ENCODE data around the gene PIGC.
"Not testable (repeated sequence)": the region's sequence is repeated elsewhere in the genome, so short reads cannot be mapped to it uniquely, and the experiment has no call there.

PIGC gene

DNA sequence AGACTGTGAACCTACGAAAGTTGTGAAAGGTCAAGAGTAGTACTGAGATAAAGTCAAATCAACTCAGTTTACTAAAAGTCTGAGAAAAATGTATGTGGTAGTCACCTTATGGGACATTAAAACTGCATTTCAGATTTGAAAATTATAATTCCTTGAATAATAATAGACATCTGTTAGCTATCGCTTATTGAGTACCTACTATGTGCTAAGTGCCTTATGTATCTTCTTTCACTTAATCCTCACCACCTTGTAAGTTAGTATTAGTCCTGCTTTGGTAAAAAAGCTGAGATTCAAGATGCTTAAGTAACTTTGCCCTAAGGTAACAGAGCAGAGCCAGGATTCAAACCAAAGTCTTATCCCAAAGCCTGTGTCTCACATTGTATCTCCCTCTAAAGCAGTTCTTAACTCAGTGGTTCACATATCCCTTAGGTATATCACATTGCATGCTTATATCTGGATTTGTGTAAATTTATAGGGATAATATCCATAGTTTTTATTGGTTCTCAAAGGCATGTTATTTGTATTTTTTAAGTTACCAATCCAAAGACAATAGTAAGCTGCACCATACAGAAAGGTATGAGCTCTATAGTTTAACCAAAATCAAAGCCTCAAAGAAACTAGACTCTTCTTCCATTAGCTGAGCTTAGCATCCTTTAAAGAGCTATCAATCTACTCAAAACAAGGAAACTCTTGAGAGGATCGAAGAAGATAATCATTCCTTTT lies 865 bp downstream of the PIGC start:
- H3K4me3 ChIP-seq (ENCODE audit: low read length): peak overlapping the region; percentile 86
- H3K36me3 ChIP-seq (ENCODE audit: insufficient read depth, low read length): peaks cover 14% of the 10 kb centered on the region
- H2AFZ ChIP-seq (ENCODE audit: low read depth, low read length): peak overlapping the region; percentile 70
- no peaks in the 10 kb centered on the region for H3K27me3 ChIP-seq (ENCODE audit: insufficient read depth, low read length)
- H3K9me3 ChIP-seq (ENCODE audit: low read length): no peaks in the 10 kb centered on the region
- peaks cover 7% of the 10 kb centered on the region for H3K4me1 ChIP-seq (ENCODE audit: insufficient read depth, low read length)

DNA sequence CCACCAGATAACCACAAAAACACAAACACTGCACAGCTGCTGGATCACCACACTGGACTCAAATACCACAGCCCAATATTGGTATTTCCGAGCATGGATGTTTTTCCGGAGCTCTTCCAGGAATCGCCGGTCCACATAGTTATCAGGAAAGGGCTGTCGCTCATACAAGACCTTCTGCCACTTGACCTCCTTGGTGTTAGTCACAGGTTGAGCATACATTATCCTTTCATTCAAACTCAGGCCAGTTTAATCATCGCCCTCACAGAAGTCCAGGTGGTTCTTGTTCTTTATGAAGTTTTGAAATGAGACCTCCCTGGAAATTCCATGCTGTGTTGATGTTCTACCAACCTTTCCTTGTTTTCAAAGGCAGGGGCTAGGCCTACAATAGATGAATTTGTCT lies 1.5 kb downstream of the PIGC start:
- Histone ChIP-seq H3K4me3 (ENCODE audit: low read length) (peak overlapping the region; percentile 86), H3K36me3 (ENCODE audit: insufficient read depth, low read length) (peaks cover 14% of the 10 kb centered on the region), H3K27me3 (ENCODE audit: insufficient read depth, low read length) (no peaks in the 10 kb centered on the region), H2AFZ (ENCODE audit: low read depth, low read length) (no peak overlapping the region), H3K4me1 (ENCODE audit: insufficient read depth, low read length) (peaks cover 7% of the 10 kb centered on the region), H3K9me3 (ENCODE audit: low read length) (no peaks in the 10 kb centered on the region)

DNA sequence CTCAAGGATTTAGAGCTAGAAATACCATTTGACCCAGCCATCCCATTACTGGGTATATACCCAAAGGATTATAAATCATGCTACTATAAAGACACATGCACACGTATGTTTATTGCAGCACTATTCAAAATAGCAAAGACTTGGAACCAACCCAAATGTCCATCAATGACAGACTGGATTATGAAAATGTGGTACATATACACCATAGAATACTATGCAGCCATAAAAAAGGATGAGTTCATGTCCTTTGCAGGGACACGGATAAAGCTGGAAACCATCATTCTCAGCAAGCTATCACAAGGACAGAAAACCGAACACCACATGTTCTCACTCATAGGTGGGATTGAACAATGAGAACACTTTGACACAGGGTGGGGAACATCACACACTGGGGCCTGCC lies 6.7 kb downstream of the PIGC start:
- not testable (repeated sequence) for H3K36me3 ChIP-seq (ENCODE audit: insufficient read depth, low read length); H3K4me3 ChIP-seq (ENCODE audit: low read length); H3K27me3 ChIP-seq (ENCODE audit: insufficient read depth, low read length); H2AFZ ChIP-seq (ENCODE audit: low read depth, low read length); H3K9me3 ChIP-seq (ENCODE audit: low read length); H3K4me1 ChIP-seq (ENCODE audit: insufficient read depth, low read length)

DNA sequence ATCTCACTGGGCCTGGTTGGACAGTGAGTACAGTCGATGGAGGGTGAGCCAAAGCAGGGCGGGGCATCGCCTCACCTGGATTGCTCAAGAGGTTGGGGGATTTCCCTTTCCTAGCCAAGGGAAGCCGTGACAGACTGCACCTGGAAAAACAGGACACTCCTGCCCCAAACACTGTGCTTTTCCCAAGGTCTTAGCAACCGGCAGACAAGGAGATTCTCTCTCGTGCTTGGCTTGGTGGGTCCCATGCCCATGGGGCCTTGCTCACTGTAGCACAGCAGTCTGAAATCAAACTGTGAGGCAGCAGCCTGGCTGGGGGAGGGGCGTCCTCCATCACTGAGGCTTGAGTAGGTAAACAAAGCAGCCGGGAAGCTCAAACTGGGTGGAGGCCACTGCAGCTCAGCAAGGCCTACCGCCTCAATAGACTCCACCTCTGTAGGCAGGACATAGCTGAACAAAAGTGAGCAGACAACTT lies 12.1 kb downstream of the PIGC start:
- no peak overlapping the region for H2AFZ ChIP-seq (ENCODE audit: low read depth, low read length)
- no peaks in the 10 kb centered on the region for H3K36me3 ChIP-seq (ENCODE audit: insufficient read depth, low read length)
- H3K4me1 ChIP-seq (ENCODE audit: insufficient read depth, low read length): no peaks in the 10 kb centered on the region
- H3K9me3 ChIP-seq (ENCODE audit: low read length): peaks cover 2% of the 10 kb centered on the region
- no peaks in the 10 kb centered on the region for H3K27me3 ChIP-seq (ENCODE audit: insufficient read depth, low read length)
- no peak overlapping the region for H3K4me3 ChIP-seq (ENCODE audit: low read length)

DNA sequence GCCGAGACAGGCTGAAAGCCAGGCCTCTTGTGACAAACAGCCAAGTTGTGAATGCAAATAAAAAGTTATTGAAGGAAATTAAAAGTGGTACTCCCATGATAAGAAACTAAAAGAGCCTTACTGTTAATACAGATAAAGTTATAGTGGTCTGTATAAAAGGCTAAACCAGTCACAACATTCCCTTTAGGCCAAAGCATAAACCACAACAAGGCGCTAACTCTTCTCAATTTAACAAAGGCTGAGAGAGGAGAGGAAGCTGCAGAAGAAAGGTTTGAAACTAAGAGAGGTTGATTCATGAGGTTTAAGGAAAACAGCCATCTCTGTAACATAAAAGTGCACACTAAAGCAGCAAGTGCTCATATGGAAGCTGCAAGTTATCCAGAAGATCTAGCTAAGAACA lies 12.7 kb downstream of the PIGC start:
- H2AFZ ChIP-seq (ENCODE audit: low read depth, low read length): no peak overlapping the region
- no peaks in the 10 kb centered on the region for H3K36me3 ChIP-seq (ENCODE audit: insufficient read depth, low read length)
- H3K4me1 ChIP-seq (ENCODE audit: insufficient read depth, low read length): no peaks in the 10 kb centered on the region
- H3K4me3 ChIP-seq (ENCODE audit: low read length): no peak overlapping the region
- peaks cover 2% of the 10 kb centered on the region for H3K9me3 ChIP-seq (ENCODE audit: low read length)
- H3K27me3 ChIP-seq (ENCODE audit: insufficient read depth, low read length): no peaks in the 10 kb centered on the region

DNA sequence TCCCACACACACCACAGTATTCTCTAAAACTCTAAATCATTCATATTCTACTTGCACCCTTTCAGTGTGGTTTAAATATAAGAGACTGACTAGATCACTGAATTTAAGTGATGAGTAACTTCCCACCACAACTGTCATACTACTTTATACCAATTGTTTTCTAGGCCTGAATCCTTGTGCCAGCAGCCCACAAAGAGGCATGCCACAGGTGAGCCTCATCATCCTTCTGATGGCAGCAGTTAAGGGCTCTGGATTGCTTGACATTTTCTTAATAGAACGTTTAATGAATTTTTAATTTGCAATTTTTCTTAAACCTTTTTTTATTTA lies 13.8 kb downstream of the PIGC start:
- no peaks in the 10 kb centered on the region for H3K4me1 ChIP-seq (ENCODE audit: insufficient read depth, low read length)
- no peaks in the 10 kb centered on the region for H3K36me3 ChIP-seq (ENCODE audit: insufficient read depth, low read length)
- no peaks in the 10 kb centered on the region for H3K27me3 ChIP-seq (ENCODE audit: insufficient read depth, low read length)
- peaks cover 2% of the 10 kb centered on the region for H3K9me3 ChIP-seq (ENCODE audit: low read length)
- H3K4me3 ChIP-seq (ENCODE audit: low read length): no peak overlapping the region
- no peak overlapping the region for H2AFZ ChIP-seq (ENCODE audit: low read depth, low read length)

DNA sequence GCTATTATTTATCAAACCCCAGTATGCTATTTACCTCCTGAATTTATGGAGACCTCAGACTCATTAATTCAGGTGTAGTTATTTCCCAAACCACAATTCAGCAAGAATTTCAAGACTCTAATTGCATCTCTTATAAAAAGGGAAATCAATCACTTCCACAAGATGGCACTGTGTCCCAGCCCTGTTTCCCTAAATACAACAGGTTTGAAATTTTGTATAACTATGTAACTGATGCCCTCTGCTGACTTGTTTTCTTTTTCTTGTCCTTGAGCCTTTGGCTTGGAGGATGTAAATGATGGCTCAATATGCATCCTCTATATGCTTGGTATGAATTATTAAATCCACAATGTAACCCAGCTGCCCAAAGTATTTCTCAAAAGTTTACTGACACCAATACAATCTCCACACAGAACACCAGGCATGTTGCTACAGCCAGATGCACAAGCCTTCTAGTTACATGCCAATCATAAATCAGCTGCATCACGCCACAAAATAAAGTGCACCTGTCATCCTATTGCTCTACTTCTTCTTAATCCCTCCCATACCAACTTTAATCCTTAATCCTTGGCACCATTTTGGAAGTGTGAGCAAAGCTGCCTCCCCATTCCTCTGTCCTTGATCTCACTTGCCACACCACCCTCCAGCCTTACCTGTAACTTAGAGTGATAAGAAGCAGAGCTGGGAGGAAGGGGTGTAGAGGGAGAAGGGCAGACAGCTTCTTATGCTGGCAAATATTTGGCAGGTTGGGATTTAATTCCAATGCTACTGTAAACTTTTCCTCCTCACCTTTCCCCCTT lies 14.3 kb downstream of the PIGC start:
- H3K27me3 ChIP-seq (ENCODE audit: insufficient read depth, low read length): no peaks in the 10 kb centered on the region
- peaks cover 2% of the 10 kb centered on the region for H3K9me3 ChIP-seq (ENCODE audit: low read length)
- H3K36me3 ChIP-seq (ENCODE audit: insufficient read depth, low read length): no peaks in the 10 kb centered on the region
- no peak overlapping the region for H3K4me3 ChIP-seq (ENCODE audit: low read length)
- H3K4me1 ChIP-seq (ENCODE audit: insufficient read depth, low read length): no peaks in the 10 kb centered on the region
- no peak overlapping the region for H2AFZ ChIP-seq (ENCODE audit: low read depth, low read length)

DNA sequence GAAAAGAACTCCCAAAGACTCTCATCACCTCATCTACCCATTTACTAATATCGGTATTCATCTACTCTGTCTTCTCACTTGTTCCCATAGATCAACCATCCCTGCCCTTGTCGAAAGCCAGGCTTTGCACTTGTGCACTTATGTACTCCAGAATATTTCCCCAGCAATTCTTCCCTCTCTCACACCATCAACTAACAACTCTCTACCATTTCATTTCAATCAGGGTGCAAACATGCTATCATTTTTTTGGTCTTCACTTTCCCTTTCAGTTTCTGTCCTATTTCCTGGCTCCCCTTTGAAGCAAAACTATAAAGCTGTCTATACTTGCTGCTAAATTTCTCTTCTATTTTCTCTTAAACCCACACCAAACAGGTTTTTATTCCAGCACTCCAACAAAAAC lies 16.7 kb downstream of the PIGC start:
- Histone ChIP-seq H3K4me1 (ENCODE audit: insufficient read depth, low read length) (no peaks in the 10 kb centered on the region), H3K9me3 (ENCODE audit: low read length) (peaks cover 4% of the 10 kb centered on the region), H3K36me3 (ENCODE audit: insufficient read depth, low read length) (no peaks in the 10 kb centered on the region), H3K27me3 (ENCODE audit: insufficient read depth, low read length) (no peaks in the 10 kb centered on the region), H3K4me3 (ENCODE audit: low read length) (no peak overlapping the region), H2AFZ (ENCODE audit: low read depth, low read length) (no peak overlapping the region)

DNA sequence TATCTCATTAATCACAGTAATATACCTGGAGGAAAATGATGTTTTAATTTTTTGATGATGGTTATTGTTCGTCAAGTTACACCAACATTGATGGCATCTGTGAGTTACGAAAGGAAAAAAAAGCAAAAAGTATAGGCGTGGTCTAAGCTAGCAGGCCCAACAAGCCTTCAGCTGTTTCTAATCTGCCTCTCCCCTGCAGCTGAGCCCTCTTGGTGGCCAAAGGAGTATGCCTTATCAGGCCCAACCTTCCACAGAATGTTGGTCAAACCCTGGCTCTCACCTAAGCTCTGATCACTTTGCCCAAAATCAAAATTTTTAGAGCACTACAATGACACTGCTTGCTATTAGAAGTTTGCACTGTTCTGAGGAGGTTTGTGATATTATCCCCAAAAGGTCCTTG lies 18.5 kb downstream of the PIGC start:
- Histone ChIP-seq H3K9me3 (ENCODE audit: low read length) (peaks cover 2% of the 10 kb centered on the region), H3K4me3 (ENCODE audit: low read length) (no peak overlapping the region), H3K27me3 (ENCODE audit: insufficient read depth, low read length) (no peaks in the 10 kb centered on the region), H2AFZ (ENCODE audit: low read depth, low read length) (no peak overlapping the region), H3K4me1 (ENCODE audit: insufficient read depth, low read length) (no peaks in the 10 kb centered on the region), H3K36me3 (ENCODE audit: insufficient read depth, low read length) (no peaks in the 10 kb centered on the region)

DNA sequence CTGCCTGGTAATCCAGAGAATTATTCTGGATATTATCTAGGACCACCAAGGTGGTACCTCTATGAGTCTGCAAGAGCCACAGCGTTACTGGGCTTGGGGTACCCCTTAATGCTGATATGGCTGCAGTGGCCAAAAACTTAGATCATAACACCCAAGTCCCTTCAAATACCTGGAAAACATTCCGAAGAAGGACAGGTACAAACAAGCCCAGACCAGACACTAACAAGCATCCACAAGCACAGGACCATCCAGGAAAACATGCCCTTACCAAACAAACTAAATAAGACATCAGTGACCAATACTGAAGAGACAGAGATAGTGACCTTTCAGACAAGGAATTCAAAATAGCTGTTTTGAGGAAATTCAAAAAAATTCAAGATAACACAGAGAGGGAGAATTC lies 20.5 kb downstream of the PIGC start:
- no peak overlapping the region for H3K4me3 ChIP-seq (ENCODE audit: low read length)
- H3K27me3 ChIP-seq (ENCODE audit: insufficient read depth, low read length): no peaks in the 10 kb centered on the region
- H3K36me3 ChIP-seq (ENCODE audit: insufficient read depth, low read length): no peaks in the 10 kb centered on the region
- H3K4me1 ChIP-seq (ENCODE audit: insufficient read depth, low read length): no peaks in the 10 kb centered on the region
- peaks cover 2% of the 10 kb centered on the region for H3K9me3 ChIP-seq (ENCODE audit: low read length)
- H2AFZ ChIP-seq (ENCODE audit: low read depth, low read length): no peak overlapping the region

DNA sequence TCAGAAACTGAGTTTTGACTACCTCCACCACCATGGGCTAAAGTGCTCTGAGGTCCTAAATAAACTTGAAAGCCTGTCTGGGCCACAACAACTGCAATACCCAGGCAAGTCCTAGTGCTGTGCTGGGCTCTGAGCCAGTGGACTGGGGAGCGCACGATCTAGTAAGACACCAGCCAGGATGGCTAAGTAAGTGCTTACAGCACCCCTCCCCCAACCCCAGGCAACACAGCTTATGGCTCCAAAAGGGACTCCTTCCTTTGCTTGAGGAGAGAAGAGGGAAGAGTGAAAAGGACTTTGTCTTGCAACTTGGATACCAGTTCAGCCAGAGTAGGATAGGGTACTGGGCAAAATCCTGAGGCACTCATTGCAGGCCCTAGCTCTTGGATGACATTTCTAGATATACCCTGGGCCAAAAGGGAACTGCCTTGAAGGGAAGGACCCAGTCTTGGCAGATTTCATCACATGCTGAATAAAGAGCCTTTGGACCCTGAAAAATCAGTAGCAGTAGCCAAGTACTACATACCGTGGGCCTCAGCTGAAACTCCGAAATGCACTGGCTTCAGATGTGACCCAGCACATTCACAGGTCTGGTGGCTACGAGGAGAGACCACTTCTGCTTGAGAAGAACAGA lies 21.8 kb downstream of the PIGC start:
- Histone ChIP-seq H3K9me3 (ENCODE audit: low read length) (peaks cover 2% of the 10 kb centered on the region), H3K4me3 (ENCODE audit: low read length) (no peak overlapping the region), H3K27me3 (ENCODE audit: insufficient read depth, low read length) (no peaks in the 10 kb centered on the region), H3K4me1 (ENCODE audit: insufficient read depth, low read length) (no peaks in the 10 kb centered on the region), H3K36me3 (ENCODE audit: insufficient read depth, low read length) (no peaks in the 10 kb centered on the region), H2AFZ (ENCODE audit: low read depth, low read length) (no peak overlapping the region)

DNA sequence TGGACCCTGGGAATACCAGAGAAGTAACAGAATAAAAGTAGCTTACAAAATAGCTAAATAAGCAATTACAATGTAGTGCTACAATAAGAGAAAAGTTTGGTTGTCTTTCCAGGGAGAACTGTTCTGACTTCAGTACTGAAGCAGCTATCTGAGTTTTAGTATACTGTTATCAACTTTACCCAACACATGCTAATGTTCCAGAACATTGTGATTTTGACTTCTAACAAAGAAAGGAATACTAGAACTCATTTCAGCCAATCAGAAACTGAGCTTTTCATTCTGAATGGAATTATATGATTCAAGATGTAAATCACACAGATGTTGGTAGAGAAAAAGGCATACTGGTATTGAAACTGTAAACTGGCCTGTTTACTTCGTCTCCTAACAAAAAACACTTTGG lies 23.5 kb downstream of the PIGC start, which contains the start of gene C1orf105:
TSS of gene C1orf105 (plus strand) at position 301 of the 400 bp plus-strand sequence. CDS start 201 bp downstream, outside the sequence.
- Histone ChIP-seq H3K36me3 (ENCODE audit: insufficient read depth, low read length) (no peaks in the 10 kb centered on the region), H3K9me3 (ENCODE audit: low read length) (peaks cover 2% of the 10 kb centered on the region), H3K27me3 (ENCODE audit: insufficient read depth, low read length) (no peaks in the 10 kb centered on the region), H3K4me1 (ENCODE audit: insufficient read depth, low read length) (no peaks in the 10 kb centered on the region), H2AFZ (ENCODE audit: low read depth, low read length) (no peak within 1 kb of the TSS), H3K4me3 (ENCODE audit: low read length) (no peak within 1 kb of the TSS)

DNA sequence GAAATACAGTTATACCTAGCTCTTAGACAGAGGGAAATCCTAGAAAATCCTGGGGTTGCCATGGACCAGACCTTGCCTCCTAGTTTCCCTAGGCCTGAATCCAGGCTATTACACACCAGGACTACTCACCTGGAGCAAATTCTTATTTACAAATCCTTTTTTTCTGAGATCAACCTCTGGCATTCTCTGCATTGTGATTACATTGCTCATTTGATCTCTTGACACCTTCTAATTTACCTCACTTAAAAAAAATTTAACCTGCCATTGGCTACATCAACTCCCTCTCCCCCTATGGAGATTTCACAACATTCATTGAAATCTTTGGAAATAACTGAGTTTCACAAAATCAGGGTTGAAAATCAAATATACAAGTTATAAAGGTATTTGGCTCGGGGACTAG lies 26.3 kb downstream of the PIGC start:
- Histone ChIP-seq H3K4me3 (ENCODE audit: low read length) (no peak overlapping the region), H2AFZ (ENCODE audit: low read depth, low read length) (no peak overlapping the region), H3K9me3 (ENCODE audit: low read length) (no peaks in the 10 kb centered on the region), H3K4me1 (ENCODE audit: insufficient read depth, low read length) (no peaks in the 10 kb centered on the region), H3K36me3 (ENCODE audit: insufficient read depth, low read length) (no peaks in the 10 kb centered on the region), H3K27me3 (ENCODE audit: insufficient read depth, low read length) (no peaks in the 10 kb centered on the region)

Data from neuron (in vitro differentiated cells).